Measurements from ENCODE around the gene GATA2.

The GATA2 gene

GRCh38 chr3:128482666-128483656 is 10.0 kb downstream of the GATA2 start:
- no peak for TF ChIP-seq CTCF (IDR thresholded peaks at IDR 0.05; ENCODE audit: extremely low read depth, insufficient read depth, missing control alignments)
- DNase-seq (ENCODE audit: low spot score), result no peak
- in situ Hi-C loops (cut with MboI; ENCODE audit: low pct_unique_long_range_greater_than_20kb, low sequenced_read_pairs, unreplicated experiment), result loop anchor here (25.0 kb wide), 1 partner anchor 396 kb away; no protein-coding TSS in a partner anchor

- TF ChIP-seq CTCF (IDR thresholded peaks at IDR 0.05; ENCODE audit: extremely low read depth, insufficient read depth, missing control alignments), result no peak
- in situ Hi-C loops (cut with MboI; ENCODE audit: low pct_unique_long_range_greater_than_20kb, low sequenced_read_pairs, unreplicated experiment), result loop anchor here (25.0 kb wide), 1 partner anchor 395 kb away; no protein-coding TSS in a partner anchor
- no peak for DNase-seq (ENCODE audit: low spot score)
These were observed 10.8 kb downstream of the GATA2 start for GRCh38 chr3:128482175-128482574.

GRCh38 chr3:128481438-128481942 is 11.5 kb downstream of the GATA2 start:
- in situ Hi-C loops (cut with MboI; ENCODE audit: low pct_unique_long_range_greater_than_20kb, low sequenced_read_pairs, unreplicated experiment), result loop anchor here (25.0 kb wide), 1 partner anchor 394 kb away; no protein-coding TSS in a partner anchor
- TF ChIP-seq CTCF (IDR thresholded peaks at IDR 0.05; ENCODE audit: extremely low read depth, insufficient read depth, missing control alignments), result no peak
- no peak for DNase-seq (ENCODE audit: low spot score)

- DNase-seq (ENCODE audit: low spot score), result no peak
- no peak for TF ChIP-seq CTCF (IDR thresholded peaks at IDR 0.05; ENCODE audit: extremely low read depth, insufficient read depth, missing control alignments)
- in situ Hi-C loops (cut with MboI; ENCODE audit: low pct_unique_long_range_greater_than_20kb, low sequenced_read_pairs, unreplicated experiment), result loop anchor here (25.0 kb wide), 1 partner anchor 394 kb away; no protein-coding TSS in a partner anchor
These were observed 12.1 kb downstream of the GATA2 start for GRCh38 chr3:128480717-128481437.

- TF ChIP-seq CTCF (IDR thresholded peaks at IDR 0.05; ENCODE audit: extremely low read depth, insufficient read depth, missing control alignments), result no peak
- in situ Hi-C loops (cut with MboI; ENCODE audit: low pct_unique_long_range_greater_than_20kb, low sequenced_read_pairs, unreplicated experiment), result loop anchor here (25.0 kb wide), 1 partner anchor 393 kb away; no protein-coding TSS in a partner anchor
- no peak for DNase-seq (ENCODE audit: low spot score)
These were observed 12.7 kb downstream of the GATA2 start for GRCh38 chr3:128480278-128480677.

GRCh38 chr3:128479558-128480086 is 13.4 kb downstream of the GATA2 start:
- no peak for TF ChIP-seq CTCF (IDR thresholded peaks at IDR 0.05; ENCODE audit: extremely low read depth, insufficient read depth, missing control alignments)
- no peak for DNase-seq (ENCODE audit: low spot score)
- in situ Hi-C loops (cut with MboI; ENCODE audit: low pct_unique_long_range_greater_than_20kb, low sequenced_read_pairs, unreplicated experiment), result loop anchor here (25.0 kb wide), 1 partner anchor 392 kb away; no protein-coding TSS in a partner anchor

Data from GM13977 (cell line).